H1 (cell line): Measurements from ENCODE around the gene DIP2B. TPM values are rescaled to one million over a fixed set of nuclear protein-coding genes. Genes with fewer than 3 reads are reported as not detected.

Source experiments
- CTCF ChIA-PET: fragments of 300-600 bp; sonication (Branson Sonifier 250); formaldehyde crosslinking; loops from one replicate; lab custom pipeline; 2021; ENCODE audit not compliant: partially characterized antibody; lab: Charles Lee
- POLR2A ChIA-PET: fragments of 300-600 bp; sonication (Branson Sonifier 250); formaldehyde crosslinking; loops from one replicate; lab custom pipeline; 2021; ENCODE audit warnings: inconsistent platforms; ENCODE audit not compliant: partially characterized antibody; lab: Charles Lee
- DNase-seq, 2 experiments: peaks; one replicate each; pipeline versions ENCODE4 v3.0.0 to v3.0.0-alpha.2; 2010 to 2022; ENCODE audit warnings: low spot score in 2 of 2, low read depth in 1 of 2, mixed read lengths in 1 of 2
- FAIRE-seq: peaks from 2 replicates; lab custom pipeline; 2011; peaks lifted over from hg19 to GRCh38; lab: Jason Lieb, UNC
- H2AFZ ChIP-seq: 2 replicates; pipeline ENCODE4 v1.8.1; 2012; ENCODE audit warnings: low read length, inconsistent platforms
- H2AK5ac ChIP-seq: 2 replicates; pipeline ENCODE4 v1.6.1; 2013; ENCODE audit warnings: low read depth, low read length
- H2BK120ac ChIP-seq: replicated peaks from 2 replicates; pipeline ENCODE3; 2013; ENCODE audit warnings: low read depth, low read length, inconsistent platforms
- H2BK12ac ChIP-seq: 2 replicates; pipeline ENCODE4 v1.6.1; 2013; ENCODE audit warnings: low read depth, low read length
- H2BK15ac ChIP-seq: 2 replicates; pipeline ENCODE4 v1.6.1; 2013; ENCODE audit warnings: low read length
- H2BK20ac ChIP-seq: 2 replicates; pipeline ENCODE4 v1.6.1; 2013; ENCODE audit warnings: low read length
- H2BK5ac ChIP-seq: 2 replicates; pipeline ENCODE4 v1.6.1; 2013; ENCODE audit warnings: low read depth, low read length
- H3K14ac ChIP-seq: 2 replicates; pipeline ENCODE4 v1.6.1; 2013; ENCODE audit warnings: inconsistent platforms; ENCODE audit not compliant: insufficient read length
- H3K18ac ChIP-seq: 2 replicates; pipeline ENCODE4 v1.6.1; 2013; ENCODE audit warnings: low read length; ENCODE audit errors: extremely low read depth
- H3K23ac ChIP-seq: 2 replicates; pipeline ENCODE4 v1.6.1; 2013; ENCODE audit warnings: inconsistent platforms; ENCODE audit not compliant: insufficient read length
- H3K23me2 ChIP-seq: 2 replicates; pipeline ENCODE4 v1.6.1; 2013; ENCODE audit warnings: low read depth, low read length
- H3K27ac ChIP-seq: 2 replicates; pipeline ENCODE4 v1.6.1; 2011; ENCODE audit warnings: low read depth, low read length, inconsistent platforms
- H3K27me3 ChIP-seq, 4 experiments: replicated peaks in 1 of 4; 1 replicate in 1 of 4; 2 replicates in 3 of 4; pipeline versions ENCODE4 v1.6.1 to v1.8.1; 2011 to 2013; ENCODE audit warnings: low read length in 3 of 4, mild to moderate bottlenecking in 3 of 4, inconsistent platforms in 2 of 4, mixed read lengths in 2 of 4, moderate library complexity in 1 of 4; ENCODE audit not compliant: control insufficient read depth in 3 of 4, insufficient read depth in 3 of 4; ENCODE audit errors: extremely low read depth in 1 of 4
- H3K36me3 ChIP-seq, 4 experiments: 2 replicates each; pipeline versions ENCODE4 v1.6.1 to v1.8.1; 2011 to 2013; ENCODE audit warnings: mild to moderate bottlenecking in 4 of 4, low read length in 3 of 4, moderate library complexity in 2 of 4, control low read depth in 1 of 4, inconsistent platforms in 1 of 4; ENCODE audit not compliant: insufficient read depth in 4 of 4, control insufficient read depth in 2 of 4
- H3K4ac ChIP-seq: replicated peaks from 2 replicates; pipeline ENCODE3; 2013; ENCODE audit warnings: low read length, low read depth, mixed read lengths, inconsistent platforms; ENCODE audit not compliant: insufficient read length
- H3K4me1 ChIP-seq, 4 experiments: replicated peaks in 1 of 4; 1 replicate in 1 of 4; 2 replicates in 3 of 4; pipeline versions ENCODE4 v1.6.1 to v1.8.1; 2011 to 2013; ENCODE audit warnings: low read length in 3 of 4, inconsistent platforms in 2 of 4, mixed read lengths in 1 of 4; ENCODE audit not compliant: insufficient read depth in 4 of 4, control insufficient read depth in 3 of 4
- H3K4me2 ChIP-seq, 2 experiments: 2 replicates each; pipeline versions ENCODE4 v1.6.1 to v1.8.1; 2011 to 2013; ENCODE audit warnings: low read depth in 2 of 2, low read length in 2 of 2, control low read depth in 1 of 2, inconsistent platforms in 1 of 2, mild to moderate bottlenecking in 1 of 2; ENCODE audit not compliant: insufficient read depth in 1 of 2
- H3K4me3 ChIP-seq, 4 experiments: fragments of 200-600, 300-600 bp in 1 of 4; sonication (generic), shearing (Covaris generic), sonication (Bioruptor Twin) in 1 of 4; 2 replicates each; pipeline versions ENCODE4 v1.5.1 to v1.8.1; 2011 to 2016; ENCODE audit warnings: low read length in 4 of 4, low read depth in 3 of 4, control low read depth in 2 of 4, inconsistent platforms in 2 of 4, mild to moderate bottlenecking in 2 of 4, mixed read lengths in 1 of 4, moderate library complexity in 1 of 4; ENCODE audit not compliant: insufficient read depth in 2 of 4; ENCODE audit errors: extremely low read depth in 1 of 4
- H3K56ac ChIP-seq: replicated peaks from 2 replicates; pipeline ENCODE3; 2013; ENCODE audit warnings: low read depth, mild to moderate bottlenecking, mixed read lengths, low read length, inconsistent platforms; ENCODE audit not compliant: insufficient read length
- H3K79me1 ChIP-seq: 2 replicates; pipeline ENCODE4 v1.6.1; 2013; ENCODE audit warnings: low read depth, low read length, control low read depth
- H3K79me2 ChIP-seq, 2 experiments: 2 replicates each; pipeline versions ENCODE4 v1.6.1 to v1.8.1; 2012 to 2013; ENCODE audit warnings: low read length in 2 of 2, mild to moderate bottlenecking in 2 of 2, inconsistent platforms in 1 of 2; ENCODE audit not compliant: insufficient read depth in 2 of 2, control insufficient read depth in 1 of 2
- H3K9ac ChIP-seq, 4 experiments: replicated peaks in 1 of 4; 1 replicate in 1 of 4; 2 replicates in 3 of 4; pipeline versions ENCODE4 v1.6.1 to v1.8.1; 2011 to 2013; ENCODE audit warnings: low read depth in 3 of 4, low read length in 3 of 4, control low read depth in 2 of 4, mild to moderate bottlenecking in 2 of 4, moderate library complexity in 2 of 4, inconsistent platforms in 1 of 4; ENCODE audit errors: extremely low read depth in 1 of 4
- H3K9me3 ChIP-seq, 2 experiments: 2 replicates each; pipeline versions ENCODE4 v1.6.1 to v1.8.1; 2012 to 2013; ENCODE audit warnings: mild to moderate bottlenecking in 2 of 2, moderate library complexity in 2 of 2, control low read depth in 1 of 2, inconsistent platforms in 1 of 2, low read depth in 1 of 2, low read length in 1 of 2, mixed read lengths in 1 of 2; ENCODE audit not compliant: insufficient read depth in 2 of 2
- H4K20me1 ChIP-seq, 2 experiments: replicated peaks in 1 of 2; 2 replicates each; pipeline versions ENCODE3 to v1.8.1; 2011 to 2013; ENCODE audit warnings: inconsistent platforms in 2 of 2, low read length in 2 of 2, mild to moderate bottlenecking in 1 of 2; ENCODE audit not compliant: insufficient read depth in 2 of 2, control insufficient read depth in 1 of 2
- H4K5ac ChIP-seq: 2 replicates; pipeline ENCODE4 v1.6.1; 2013; ENCODE audit warnings: low read length, low read depth, mixed read lengths, inconsistent platforms; ENCODE audit not compliant: insufficient read length
- H4K8ac ChIP-seq: 2 replicates; pipeline ENCODE4 v1.8.0; 2013; ENCODE audit warnings: mild to moderate bottlenecking, moderate library complexity, low read length, inconsistent platforms; ENCODE audit not compliant: insufficient read depth; ENCODE audit errors: extremely low read depth
- H4K91ac ChIP-seq: replicated peaks from 2 replicates; pipeline ENCODE3; 2013; ENCODE audit warnings: low read length, mixed read lengths, inconsistent platforms; ENCODE audit not compliant: insufficient read length
- JUND ChIP-seq: IDR thresholded peaks from 2 replicates; pipeline ENCODE4 v1.6.1; 2011; ENCODE audit warnings: mild to moderate bottlenecking, improper control_type of control experiment, low read length
- NANOG ChIP-seq: IDR thresholded peaks from 2 replicates; pipeline ENCODE4 v1.6.1; 2011; ENCODE audit warnings: low read length, low read depth, mild to moderate bottlenecking, inconsistent platforms; ENCODE audit not compliant: insufficient read depth, poor library complexity, severe bottlenecking
- RFX5 ChIP-seq: IDR thresholded peaks from 2 replicates; pipeline ENCODE4 v1.6.1; 2011; ENCODE audit warnings: low read depth, low read length, improper control_type of control experiment, borderline replicate concordance
- WGBS, 2 experiments: shearing (Covaris generic) in 1 of 2; methylation state at CpG; one replicate each; pipeline versions ENCODE4 v1.1.6 to v1.1.7; 2013 to 2015; ENCODE audit warnings: low lambda C conversion rate in 2 of 2, mixed read lengths in 2 of 2, inconsistent platforms in 1 of 2, low coverage in 1 of 2, missing lambda C conversion rate in 1 of 2; ENCODE audit not compliant: insufficient replicate concordance in 2 of 2, insufficient coverage in 1 of 2, insufficient read length in 1 of 2; ENCODE audit errors: extremely low coverage in 1 of 2, missing lambda C conversion rate in 1 of 2; 5-methylcytosine and 5-hydroxymethylcytosine counted together
- polyA plus RNA-seq, 7 experiments: library from polyadenylated mRNA; depleted of rRNA in 3 of 7; stranded (reverse) in 5 of 7; unstranded in 2 of 7; fragments of >200 nt in 5 of 7; fragments of 200-250 nt in 2 of 7; gene quantifications; 1 replicate in 5 of 7; 2 replicates in 1 of 7; 4 replicates in 1 of 7; pipeline versions ENCODE4 v1.2.1 to v1.2.3, GENCODE V29; 2011 to 2013; ENCODE audit warnings: missing spikeins in 2 of 7, mixed read lengths in 2 of 7
- total RNA-seq: library from RNA; stranded (reverse); fragmentation: NEBNext Ultra II Directional; extraction: Animal tissue kit (Norgen Biotek cat#: 25700); gene quantifications from 2 replicates; pipeline ENCODE4 v1.2.1, GENCODE V29; 2021

The DIP2B gene
- total and polyA plus RNA-seq, 2 of the 8 experiments (the other 6 are each of a cell fraction or from before 2014, with no cell fraction given): 11.1 to 29.6 TPM

GRCh38 chr12:50708631-50709030 lies 203.8 kb downstream of the DIP2B start:
- no peak overlapping the region for H3K27ac ChIP-seq
- no peak overlapping the region for H2AK5ac ChIP-seq
- no peak overlapping the region for H2BK5ac ChIP-seq

More at GRCh38 chr12:50708631-50709030, 203.8 kb downstream of the DIP2B start:
- H3K18ac ChIP-seq: no peak overlapping the region
- no peaks in the 10 kb centered on the region for H3K79me1 ChIP-seq
- POLR2A ChIA-PET: no interaction called here
- no peak overlapping the region for H3K23ac ChIP-seq
- H3K56ac ChIP-seq: no peak overlapping the region
- no peak overlapping the region for H3K4me3 ChIP-seq
- FAIRE-seq (no peak), DNase-seq (no peak)
- no peak overlapping the region for H2BK20ac ChIP-seq
- no peak overlapping the region for H2BK120ac ChIP-seq
- H2AFZ ChIP-seq: no peak overlapping the region
- H4K91ac ChIP-seq: no peak overlapping the region
- no peaks in the 10 kb centered on the region for H3K27me3 ChIP-seq
- H3K23me2 ChIP-seq: no peaks in the 10 kb centered on the region
- H3K9me3 ChIP-seq: no peaks in the 10 kb centered on the region
- H3K4ac ChIP-seq: no peak overlapping the region
- WGBS, 2 experiments: 90% methylated on average over 2 of the region's 2 CpGs; no CpG with 5 or more reads in 1 of the 2 experiments
- no peak overlapping the region for H2BK12ac ChIP-seq
- no peak overlapping the region for H3K9ac ChIP-seq
- no peaks in the 10 kb centered on the region for H3K79me2 ChIP-seq
- no peak overlapping the region for H3K4me2 ChIP-seq
- no peak overlapping the region for H4K5ac ChIP-seq
- no peaks in the 10 kb centered on the region for H3K4me1 ChIP-seq
- peaks cover 3 to 42% (median 29%) of the 10 kb centered on the region in 4 experiments; a peak in 6 of 8 replicates for H3K36me3 ChIP-seq
- no peak for TF ChIP-seq NANOG
- TF ChIP-seq JUND: no peak
- TF ChIP-seq RFX5: no peak
- H4K20me1 ChIP-seq: peaks cover 1 to 3% of the 10 kb centered on the region in 2 experiments
- H3K14ac ChIP-seq: no peak overlapping the region
- no peak overlapping the region for H2BK15ac ChIP-seq
- CTCF ChIA-PET: no interaction called here
- no peak overlapping the region for H4K8ac ChIP-seq
